ENCODE results near the gene PDGFC. TPM values are rescaled to one million over a fixed set of nuclear protein-coding genes. Genes with fewer than 3 reads are reported as not detected.

The PDGFC gene
- total RNA-seq, 4 donors from 2014 or later, result 29.0 to 47.8 (median 38.1) TPM

DNA sequence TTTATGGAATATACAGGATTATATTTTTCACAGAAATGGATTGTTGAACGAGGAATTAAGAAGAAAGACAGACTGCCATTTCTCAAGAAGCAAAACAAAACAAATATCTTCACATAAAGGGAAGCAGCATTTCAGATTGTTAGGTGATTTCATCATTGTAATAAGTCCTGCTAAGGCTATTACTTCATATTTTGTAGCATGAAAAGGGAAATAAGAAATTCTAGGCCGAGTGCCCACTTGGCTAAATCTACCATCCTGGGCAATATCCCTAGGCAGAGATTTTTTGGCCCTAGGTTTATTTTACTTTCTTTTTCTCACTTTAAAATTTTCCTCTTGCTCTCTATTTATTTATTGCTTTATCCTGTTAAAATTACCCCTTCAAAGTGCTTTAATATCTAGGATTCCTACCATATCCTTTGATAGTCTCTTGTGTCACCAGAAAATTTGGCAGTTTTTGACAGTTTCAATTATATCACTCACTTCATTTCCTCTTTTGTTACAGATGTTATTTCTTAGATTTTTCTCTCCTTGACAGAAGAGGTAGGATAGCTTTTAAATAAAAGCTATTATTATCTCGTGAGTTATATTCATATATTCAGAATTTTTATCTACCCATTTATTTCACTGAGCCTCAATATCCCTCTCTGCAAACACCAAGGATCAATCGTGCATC lies 142.3 kb downstream of the PDGFC start:
- TF ChIP-seq, protein P1, sequence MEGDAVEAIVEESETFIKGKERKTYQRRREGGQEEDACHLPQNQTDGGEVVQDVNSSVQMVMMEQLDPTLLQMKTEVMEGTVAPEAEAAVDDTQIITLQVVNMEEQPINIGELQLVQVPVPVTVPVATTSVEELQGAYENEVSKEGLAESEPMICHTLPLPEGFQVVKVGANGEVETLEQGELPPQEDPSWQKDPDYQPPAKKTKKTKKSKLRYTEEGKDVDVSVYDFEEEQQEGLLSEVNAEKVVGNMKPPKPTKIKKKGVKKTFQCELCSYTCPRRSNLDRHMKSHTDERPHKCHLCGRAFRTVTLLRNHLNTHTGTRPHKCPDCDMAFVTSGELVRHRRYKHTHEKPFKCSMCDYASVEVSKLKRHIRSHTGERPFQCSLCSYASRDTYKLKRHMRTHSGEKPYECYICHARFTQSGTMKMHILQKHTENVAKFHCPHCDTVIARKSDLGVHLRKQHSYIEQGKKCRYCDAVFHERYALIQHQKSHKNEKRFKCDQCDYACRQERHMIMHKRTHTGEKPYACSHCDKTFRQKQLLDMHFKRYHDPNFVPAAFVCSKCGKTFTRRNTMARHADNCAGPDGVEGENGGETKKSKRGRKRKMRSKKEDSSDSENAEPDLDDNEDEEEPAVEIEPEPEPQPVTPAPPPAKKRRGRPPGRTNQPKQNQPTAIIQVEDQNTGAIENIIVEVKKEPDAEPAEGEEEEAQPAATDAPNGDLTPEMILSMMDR (IDR thresholded peaks at IDR 0.05; ENCODE audit: low read depth), result no peak

DNA sequence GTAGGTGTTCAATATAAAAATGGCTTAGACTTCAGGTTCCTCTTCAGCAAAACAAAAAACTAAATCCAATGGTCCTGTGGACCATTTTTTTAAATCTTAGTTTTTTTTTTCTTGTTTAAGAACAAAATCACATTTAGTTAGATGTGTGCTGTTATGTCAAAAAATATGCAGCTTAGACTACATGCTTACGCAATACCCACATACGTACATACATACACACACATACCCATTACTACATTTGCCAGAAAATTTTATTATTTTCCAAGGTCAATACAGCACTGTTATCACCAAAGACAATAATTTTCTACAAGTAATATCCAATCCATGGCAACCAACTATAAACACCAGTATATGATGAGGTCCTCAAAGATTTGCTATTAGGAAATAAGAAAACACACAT lies 144.1 kb downstream of the PDGFC start:
- TF ChIP-seq, protein P1 (IDR thresholded peaks at IDR 0.05; ENCODE audit: low read depth), result no peak

DNA sequence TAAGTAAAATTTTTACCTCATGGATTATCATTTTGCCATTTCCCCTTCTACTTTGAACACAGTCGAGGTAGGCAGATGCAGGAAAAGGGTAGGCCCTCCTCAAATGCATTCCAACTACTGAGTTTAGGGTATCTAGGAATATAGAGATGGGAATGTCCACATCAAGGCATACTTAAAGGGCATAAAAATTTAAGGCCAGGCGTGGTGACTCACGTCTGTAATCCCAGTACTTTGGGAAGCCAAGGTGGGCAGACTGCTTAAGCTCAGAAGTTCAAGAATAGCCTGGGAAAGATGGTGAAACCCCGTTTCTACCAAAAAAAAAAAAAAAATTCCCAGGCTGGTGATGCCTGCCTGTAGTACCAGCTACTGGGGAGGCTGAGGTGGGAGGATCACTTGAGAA lies 146.5 kb downstream of the PDGFC start:
- TF ChIP-seq, protein P1 (IDR thresholded peaks at IDR 0.05; ENCODE audit: low read depth), result no peak

DNA sequence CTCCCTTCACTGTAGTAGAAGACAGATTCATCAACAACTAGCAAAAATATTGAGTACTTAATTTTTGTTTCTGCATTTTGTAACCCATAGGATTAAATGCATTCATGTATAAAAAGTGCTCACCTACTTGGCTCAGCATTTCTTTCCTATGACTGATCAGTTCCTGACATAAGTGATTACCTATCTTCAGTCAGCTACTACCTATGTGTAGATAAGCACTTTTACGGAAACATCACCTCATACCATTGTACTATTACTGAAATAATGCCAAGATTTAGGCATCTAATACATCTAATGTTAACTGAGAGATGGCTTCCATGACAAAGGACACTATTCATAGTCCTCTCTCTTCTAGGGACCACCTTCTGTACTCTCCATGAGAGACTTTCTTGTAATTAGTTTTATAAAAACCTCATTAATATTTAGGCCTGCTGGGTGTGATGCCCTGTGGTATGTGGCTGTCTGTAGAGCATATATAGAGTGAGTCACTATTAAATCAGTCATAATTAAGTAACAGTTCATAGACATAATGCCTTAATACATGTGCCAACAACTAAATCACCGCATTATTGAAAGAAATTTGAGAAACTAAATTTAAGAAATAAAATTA lies 147.0 kb downstream of the PDGFC start:
- TF ChIP-seq, protein P1 (IDR thresholded peaks at IDR 0.05; ENCODE audit: low read depth), result no peak

DNA sequence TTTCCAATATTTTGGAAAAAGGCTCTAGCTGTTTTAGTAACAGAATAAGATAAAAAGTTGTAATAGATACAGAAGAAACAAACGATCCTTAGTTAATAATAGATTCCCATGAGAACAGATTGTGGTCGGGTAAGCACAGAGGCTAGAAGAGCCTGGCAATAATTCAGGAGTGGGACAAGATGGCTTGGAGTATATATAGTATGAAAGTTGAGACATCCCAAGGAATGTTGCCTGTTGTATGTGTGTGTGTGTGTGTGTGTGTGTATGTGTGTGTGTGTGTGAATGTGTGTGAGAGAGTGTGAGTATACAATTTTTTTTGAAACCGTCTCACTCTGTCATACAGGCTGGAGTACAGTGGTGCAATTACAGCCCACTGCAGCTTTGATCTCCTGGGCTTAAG lies 150.7 kb downstream of the PDGFC start:
- TF ChIP-seq, protein P1 (IDR thresholded peaks at IDR 0.05; ENCODE audit: low read depth), result no peak

DNA sequence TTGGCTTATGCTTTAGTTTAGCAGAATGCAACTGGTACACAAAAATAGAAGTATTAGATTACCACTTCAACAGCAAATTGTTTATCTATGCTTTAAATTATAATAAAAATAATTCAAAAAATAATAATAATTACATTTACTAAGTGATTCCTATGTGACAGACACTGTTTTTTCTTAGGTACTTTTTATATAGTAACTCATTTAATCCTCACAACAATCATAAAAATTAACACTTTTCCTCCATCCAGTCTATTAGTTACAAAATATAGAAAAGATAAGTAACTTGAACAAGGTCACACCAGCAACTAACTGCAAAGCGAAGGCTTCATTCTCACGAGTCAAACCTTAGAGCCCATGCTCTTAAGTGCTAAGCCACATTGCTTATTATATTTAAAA lies 155.2 kb downstream of the PDGFC start:
- TF ChIP-seq, protein P1 (IDR thresholded peaks at IDR 0.05; ENCODE audit: low read depth), result no peak

DNA sequence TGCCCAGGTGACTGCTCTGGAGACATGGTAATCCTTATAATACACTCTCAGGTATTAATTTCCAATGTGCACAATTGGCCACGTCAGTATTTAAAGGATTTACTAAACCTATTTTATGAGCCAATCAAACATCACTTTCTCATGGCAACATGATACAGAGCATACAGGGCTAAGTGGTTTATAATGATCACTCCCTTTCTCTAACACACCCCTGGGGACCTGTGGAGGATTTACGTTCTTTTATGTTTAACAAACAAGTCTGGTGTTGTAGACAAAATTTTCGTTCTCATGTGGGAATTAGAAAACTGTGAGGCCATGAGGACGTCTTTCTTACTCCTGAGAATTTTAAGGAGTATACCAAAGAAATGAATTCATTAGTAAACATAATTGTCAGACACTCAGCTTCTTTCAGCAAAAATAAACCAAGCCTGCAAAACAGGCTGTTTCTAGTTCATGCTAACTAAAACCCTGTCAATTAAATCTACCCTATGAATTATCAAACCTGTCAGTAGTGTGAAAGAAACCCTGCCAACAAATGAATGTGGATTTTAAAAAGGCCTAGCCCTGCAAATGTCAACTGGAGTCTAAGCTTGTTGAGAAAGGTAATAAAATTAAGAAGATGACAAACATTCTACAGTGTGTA lies 155.8 kb downstream of the PDGFC start:
- TF ChIP-seq, protein P1 (IDR thresholded peaks at IDR 0.05; ENCODE audit: low read depth), result no peak

Measured in subcutaneous adipose tissue (tissue), 4 donors.